DMS 273 (cell line): ENCODE data around the gene ANO6.
"Not testable (repeated sequence)": the region's sequence is repeated elsewhere in the genome, so short reads cannot be mapped to it uniquely, and the experiment has no call there.

ENCODE experiments used
- DNase-seq: peaks from one replicate; lab custom pipeline; 2025; ENCODE audit not compliant: unreplicated experiment; lab: John Stamatoyannopoulos, UW

Gene ANO6

GRCh38 chr12:45235087-45236025 is 19.5 kb downstream of the ANO6 start:
- no peak for DNase-seq

GRCh38 chr12:45236383-45236782 is 20.5 kb downstream of the ANO6 start:
- not testable (repeated sequence) for DNase-seq

- no peak for DNase-seq
Observed at GRCh38 chr12:45242180-45242579, 26.3 kb downstream of the ANO6 start.

- DNase-seq = no peak
Observed at GRCh38 chr12:45243963-45244362, 28.1 kb downstream of the ANO6 start.

GRCh38 chr12:45244561-45245343 is 28.9 kb downstream of the ANO6 start:
- no peak for DNase-seq

DNA sequence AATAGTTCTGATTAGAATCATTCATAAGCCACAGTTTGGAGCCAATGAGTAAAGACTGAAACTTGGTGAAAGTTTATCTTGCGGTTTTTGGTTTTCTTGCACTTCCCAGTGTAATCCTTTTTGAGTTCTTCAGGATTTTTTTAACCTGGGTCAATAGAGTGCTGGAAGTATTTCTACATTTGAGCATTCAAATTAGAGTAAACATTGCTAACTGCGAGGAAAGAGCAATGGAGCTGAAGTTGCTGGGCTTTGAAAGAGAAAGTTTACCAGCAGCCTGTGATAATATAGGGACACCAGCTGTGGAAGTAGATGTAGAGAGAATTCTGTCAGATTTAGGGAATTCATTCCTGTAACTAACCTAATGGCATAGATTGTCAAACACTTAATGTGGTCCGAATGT is 30.3 kb downstream of the ANO6 start:
- no peak for DNase-seq

GRCh38 chr12:45247589-45247988 is 31.7 kb downstream of the ANO6 start:
- DNase-seq = no peak

DNA sequence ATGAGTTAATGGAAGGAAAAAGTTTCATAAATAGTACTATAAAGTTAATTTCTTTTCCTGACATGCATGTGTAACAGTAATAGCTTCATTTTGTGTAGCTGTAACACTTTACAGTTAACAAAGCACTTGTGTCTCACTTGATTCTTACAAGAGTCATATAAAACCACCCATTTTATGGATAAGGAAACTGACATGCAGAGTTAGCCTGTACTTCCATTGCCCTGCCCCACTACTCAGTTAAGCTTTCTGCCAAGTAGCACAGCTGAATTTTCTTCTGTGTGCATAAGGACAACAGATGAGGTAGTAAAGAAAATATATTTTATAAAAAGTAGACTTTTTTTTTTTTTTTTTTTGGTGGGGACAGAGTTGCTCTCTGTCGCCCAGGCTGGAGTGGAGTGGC is 32.2 kb downstream of the ANO6 start:
- DNase-seq = no peak

- no peak for DNase-seq
Observed at GRCh38 chr12:45254254-45254653, 38.4 kb downstream of the ANO6 start.

DNA sequence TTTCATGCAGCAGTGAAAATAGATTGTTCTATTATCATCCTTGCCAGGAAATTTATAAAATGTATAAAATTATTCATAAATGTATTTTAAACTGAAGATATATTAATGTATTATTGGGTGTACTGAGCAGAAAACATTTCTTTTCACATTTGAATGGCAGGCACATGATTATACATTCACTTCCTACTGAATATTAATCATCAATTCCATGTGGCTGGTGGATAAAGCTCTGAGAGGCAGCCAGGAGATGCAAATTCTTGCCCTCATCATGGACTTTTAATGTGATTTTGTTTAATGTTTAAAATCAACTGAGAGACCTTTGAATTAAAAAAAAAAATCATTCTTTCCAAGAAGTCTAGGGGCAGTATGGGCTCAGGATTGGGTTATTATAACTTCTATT is 40.8 kb downstream of the ANO6 start:
- DNase-seq = no peak

- DNase-seq = no peak
Observed at GRCh38 chr12:45257185-45257930, 41.5 kb downstream of the ANO6 start.

GRCh38 chr12:45259675-45260074 is 43.8 kb downstream of the ANO6 start:
- DNase-seq = no peak

- no peak for DNase-seq
Observed at GRCh38 chr12:45260104-45260815, 44.4 kb downstream of the ANO6 start.

GRCh38 chr12:45260854-45261253 is 45.0 kb downstream of the ANO6 start:
- no peak for DNase-seq

DNA sequence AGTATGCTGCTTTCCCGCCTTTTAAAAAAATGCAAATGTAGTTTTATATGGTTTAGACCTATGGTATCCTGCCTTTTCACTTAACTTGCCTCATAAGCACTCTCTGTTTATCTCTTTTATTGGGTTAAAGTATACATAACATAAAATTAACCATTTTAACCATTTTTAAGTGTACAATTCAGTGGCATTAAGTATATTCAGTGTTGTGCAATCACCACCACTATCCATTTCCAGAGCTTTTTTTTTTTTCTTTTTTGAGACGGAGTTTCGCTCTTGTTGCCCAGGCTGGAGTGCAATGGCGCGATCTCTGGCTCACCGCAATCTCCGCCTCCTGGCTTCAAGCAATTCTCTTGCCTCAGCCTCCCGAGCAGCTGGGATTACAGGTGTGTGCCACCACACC is 46.3 kb downstream of the ANO6 start:
- DNase-seq = not testable (repeated sequence)

DNA sequence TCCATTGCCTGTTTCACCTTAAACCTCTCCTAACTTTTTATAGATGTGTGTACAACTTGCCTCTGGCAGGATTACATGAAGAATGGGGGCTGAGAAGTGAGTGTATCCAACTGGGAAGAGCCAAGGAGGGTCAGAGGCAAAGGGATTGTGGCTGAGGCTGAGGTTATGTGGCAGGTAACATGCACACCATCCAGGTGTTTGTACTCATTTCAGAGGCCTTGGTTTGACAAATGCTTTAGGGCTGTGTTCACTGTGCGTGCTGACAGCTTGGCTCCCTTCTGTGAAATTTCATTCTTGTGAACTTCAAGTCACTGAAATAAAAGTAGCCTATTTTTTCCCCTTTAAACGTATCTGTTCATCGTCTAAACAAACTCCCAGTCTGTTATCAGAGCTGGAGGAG is 47.7 kb downstream of the ANO6 start:
- DNase-seq = no peak

GRCh38 chr12:45268672-45269411 is 52.9 kb downstream of the ANO6 start:
- DNase-seq = peak; percentile 37

DNA sequence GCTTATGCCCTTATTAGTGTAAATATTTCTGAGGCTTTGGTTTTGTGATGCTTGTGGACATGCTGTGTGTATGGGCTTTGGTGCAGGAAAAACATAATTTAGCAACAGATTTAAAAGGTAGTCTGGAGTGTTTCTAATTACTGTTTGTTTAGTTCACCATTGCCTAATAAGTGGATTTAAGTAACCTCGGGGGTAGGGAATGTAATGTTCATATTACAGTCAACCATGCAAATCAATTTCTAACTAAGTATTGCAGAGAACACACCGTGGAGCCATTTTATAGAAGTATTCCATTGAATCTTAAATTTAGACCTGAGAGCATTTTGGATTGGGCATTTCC is 53.5 kb downstream of the ANO6 start:
- no peak for DNase-seq

DNA sequence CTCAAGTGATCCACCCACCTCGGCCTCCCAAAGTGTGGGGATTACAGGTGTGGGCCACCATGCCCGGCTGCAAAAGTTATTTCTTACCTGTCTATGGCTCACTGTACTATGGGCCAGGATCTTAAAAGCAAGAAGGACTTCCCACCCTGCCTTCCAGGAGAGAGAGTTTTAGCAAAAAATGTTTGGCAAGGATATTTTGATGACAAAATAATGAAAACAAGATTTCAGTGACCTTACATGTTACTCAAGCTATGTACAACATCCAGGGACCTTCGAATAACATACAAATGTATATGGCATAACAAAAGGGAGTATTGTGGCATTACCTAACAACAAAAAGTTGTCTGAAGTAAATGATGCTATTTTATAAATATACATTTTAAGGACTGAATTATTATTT is 55.1 kb downstream of the ANO6 start:
- DNase-seq = no peak

DNA sequence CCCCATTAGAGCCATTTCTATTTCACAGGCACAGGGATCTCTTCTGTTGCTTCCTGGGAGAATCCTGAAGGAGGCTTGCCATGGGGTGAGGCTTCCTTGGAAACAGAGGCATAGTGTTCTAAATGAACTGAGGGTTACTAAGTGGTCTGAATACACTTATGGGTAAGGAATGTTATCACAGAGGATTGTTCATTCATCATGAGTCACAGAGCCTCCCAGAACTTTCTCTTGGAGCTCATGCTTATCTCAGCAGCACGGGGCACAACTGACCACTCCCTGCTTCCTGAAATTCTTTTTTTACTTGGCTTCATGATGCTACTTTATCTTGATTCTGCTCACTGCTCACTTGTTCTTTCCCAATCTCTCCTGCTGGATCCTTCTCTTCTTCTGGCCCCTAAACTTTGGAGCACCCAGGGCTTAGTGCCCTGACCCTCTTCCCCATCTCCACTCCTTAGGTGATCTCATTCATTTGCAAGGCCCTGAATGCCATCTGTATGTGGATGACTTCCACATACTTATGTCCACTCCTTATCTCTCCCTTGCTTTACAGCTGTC is 57.9 kb downstream of the ANO6 start:
- DNase-seq = no peak
